HG02610 (cell line): ENCODE measurements around the gene C9orf153.
"Not testable (repeated sequence)": the region's sequence is repeated elsewhere in the genome, so short reads cannot be mapped to it uniquely, and the experiment has no call there.

Experiments
- ATAC-seq: cut with Tn5 transposase; IDR thresholded peaks from one replicate; pipeline ENCODE4 v1.9.1; 2021; ENCODE audit warnings: mild to moderate bottlenecking, moderate library complexity; ENCODE audit not compliant: unreplicated experiment

Gene C9orf153

GRCh38 chr9:86259557-86259956, at the start of gene C9orf153:
Gene C9orf153 (minus strand): TSS chr9:86259657. CDS start chr9:86229603, 30,054 bp downstream.
- ATAC-seq: no peak

GRCh38 chr9:86308687-86309086, 49.2 kb upstream of the C9orf153 start:
- no peak for ATAC-seq

- no peak for ATAC-seq
Measured at GRCh38 chr9:86304236-86304730, 44.8 kb upstream of the C9orf153 start.

GRCh38 chr9:86303316-86303975, 44.0 kb upstream of the C9orf153 start:
- no peak for ATAC-seq

GRCh38 chr9:86301686-86302085, 42.2 kb upstream of the C9orf153 start:
- no peak for ATAC-seq

- no peak for ATAC-seq
Measured at GRCh38 chr9:86300701-86301100, 41.2 kb upstream of the C9orf153 start.

- ATAC-seq: no peak
Measured at GRCh38 chr9:86298873-86299272, 39.4 kb upstream of the C9orf153 start.

GRCh38 chr9:86290341-86290740, 30.9 kb upstream of the C9orf153 start:
- not testable (repeated sequence) for ATAC-seq

GRCh38 chr9:86288499-86289198, 29.2 kb upstream of the C9orf153 start:
- ATAC-seq: no peak

GRCh38 chr9:86287013-86287412, 27.6 kb upstream of the C9orf153 start:
- ATAC-seq: no peak

- no peak for ATAC-seq
Measured at GRCh38 chr9:86286278-86286677, 26.8 kb upstream of the C9orf153 start.

GRCh38 chr9:86285261-86285660, 25.8 kb upstream of the C9orf153 start:
- ATAC-seq: no peak

- peak; percentile 10 for ATAC-seq
Measured at GRCh38 chr9:86282979-86283535, 23.6 kb upstream of the C9orf153 start.

GRCh38 chr9:86282077-86282978, 22.9 kb upstream of the C9orf153 start, which contains the start of gene ISCA1:
Gene ISCA1 (minus strand): TSS chr9:86282538. CDS start chr9:86282458, 80 bp downstream.
- peak; percentile 82 for ATAC-seq

- no peak for ATAC-seq
Measured at GRCh38 chr9:86281593-86282076, 22.2 kb upstream of the C9orf153 start.

- no peak for ATAC-seq
Measured at GRCh38 chr9:86280580-86280979, 21.1 kb upstream of the C9orf153 start.

GRCh38 chr9:86279839-86280238, 20.4 kb upstream of the C9orf153 start:
- no peak for ATAC-seq

GRCh38 chr9:86277072-86277471, 17.6 kb upstream of the C9orf153 start:
- ATAC-seq: no peak

GRCh38 chr9:86275962-86276361, 16.5 kb upstream of the C9orf153 start:
- no peak for ATAC-seq

GRCh38 chr9:86274821-86275643, 15.6 kb upstream of the C9orf153 start:
- ATAC-seq: no peak
